Activated CD8-positive, alpha-beta memory T cell treated with anti-CD3 and anti-CD28 coated beads, Interleukin-2, amount 50 U/mL, for 24 hours (primary cell): ENCODE measurements around the gene ACADM.
"Not testable (repeated sequence)": the region's sequence is repeated elsewhere in the genome, so short reads cannot be mapped to it uniquely, and the experiment has no call there.

Source experiments
- DNase-seq: peaks from one replicate; pipeline ENCODE4 v3.0.0-alpha.2; 2020; ENCODE audit errors: extremely low read depth

Gene ACADM

DNA sequence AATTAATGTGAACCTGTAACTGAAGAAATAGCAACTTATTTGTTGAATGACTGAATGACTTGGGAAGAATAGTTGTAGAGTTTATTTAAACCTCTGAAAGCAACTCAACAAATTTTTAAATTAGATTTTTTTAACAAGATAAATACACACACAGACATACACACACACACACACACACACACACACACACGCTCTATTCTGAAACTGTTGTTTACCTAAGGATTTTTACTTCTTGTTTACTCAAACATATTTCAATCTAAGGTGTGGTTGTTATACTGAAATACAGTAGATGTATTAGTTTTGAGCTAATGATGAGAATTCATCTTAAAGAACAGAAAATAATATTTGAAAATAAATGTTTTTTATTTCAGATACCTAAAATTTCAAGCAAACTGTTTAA is 11.5 kb downstream of the ACADM start:
- DNase-seq: no peak

DNA sequence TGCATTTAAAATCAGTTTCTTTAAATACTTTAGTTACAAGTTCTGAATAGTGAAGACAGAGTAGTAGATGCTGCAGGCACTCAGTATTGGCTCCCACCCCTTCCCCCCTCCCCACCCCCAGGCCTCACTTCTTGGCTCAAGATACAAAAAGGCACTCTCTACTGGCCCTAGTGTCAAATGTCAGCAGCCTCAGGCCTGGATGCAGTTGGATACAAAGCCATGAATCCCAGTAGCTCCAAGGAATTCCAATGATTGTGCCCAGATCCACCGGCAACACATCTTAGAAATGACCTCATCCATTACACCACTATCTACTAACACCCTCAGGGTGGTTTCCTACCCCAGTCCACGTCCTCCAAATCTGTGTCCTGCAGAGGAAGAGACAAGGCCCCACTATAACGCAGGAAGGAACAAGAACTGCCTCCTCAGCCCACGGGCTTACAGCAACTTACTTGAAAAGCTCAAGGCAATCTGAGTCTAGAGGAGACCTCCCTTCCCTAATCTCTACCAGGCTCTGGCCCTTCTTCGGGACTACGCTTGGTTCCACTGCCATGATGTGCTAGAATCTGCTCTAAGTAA is 17.6 kb downstream of the ACADM start:
- DNase-seq: no peak

GRCh38 chr1:75745276-75745675 is 20.8 kb downstream of the ACADM start:
- DNase-seq: no peak

- not testable (repeated sequence) for DNase-seq
Observed at GRCh38 chr1:75757210-75757609, 32.7 kb downstream of the ACADM start.

DNA sequence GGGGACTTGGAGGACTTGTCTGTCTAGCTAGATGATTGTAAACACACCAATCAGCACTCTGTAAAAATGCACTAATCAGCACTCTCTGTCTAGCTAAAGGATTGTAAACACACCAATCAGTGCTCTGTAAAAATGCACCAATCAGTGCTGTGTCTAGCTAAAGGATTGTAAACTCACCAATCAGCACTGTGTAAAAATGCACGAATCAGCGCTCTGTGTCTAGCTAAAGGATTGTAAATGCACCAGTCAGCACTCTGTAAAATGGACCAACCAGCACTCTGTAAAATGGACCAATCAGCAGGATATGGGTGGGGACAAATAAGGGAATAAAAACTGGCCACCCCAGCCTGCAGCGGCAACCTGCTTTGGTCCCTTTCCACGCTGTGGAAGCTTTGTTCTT is 34.0 kb downstream of the ACADM start:
- not testable (repeated sequence) for DNase-seq

GRCh38 chr1:75764057-75764655 is 39.6 kb downstream of the ACADM start:
- no peak for DNase-seq

DNA sequence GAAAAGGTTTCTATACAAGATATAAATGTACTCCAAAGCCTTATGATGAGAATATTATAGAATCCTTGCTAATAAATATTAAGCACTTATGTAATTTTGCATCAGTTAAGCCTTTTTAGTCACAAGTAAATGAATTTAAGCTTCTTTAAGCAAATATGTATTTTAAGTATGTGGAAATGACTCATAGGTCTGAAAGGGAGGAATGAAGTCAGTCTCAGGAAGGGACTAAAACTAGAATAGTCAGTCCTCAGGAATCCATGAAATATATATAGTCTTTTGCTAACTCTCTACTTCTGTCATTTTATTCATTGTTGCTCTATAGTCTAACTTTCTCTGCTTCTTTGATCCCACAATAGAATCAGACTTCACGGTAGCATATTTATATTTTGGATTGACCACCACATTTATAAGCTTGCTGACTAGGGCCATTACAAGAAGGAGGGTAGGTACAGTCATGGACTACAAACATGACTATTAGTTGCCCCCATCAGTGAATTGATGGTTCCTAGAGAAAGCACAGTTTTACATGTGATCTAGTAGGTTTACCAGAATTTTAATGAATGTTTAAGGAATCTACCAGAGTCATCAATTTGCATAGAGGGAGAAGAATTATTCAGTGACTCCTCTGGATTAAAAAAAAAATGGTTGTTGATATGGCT is 41.3 kb downstream of the ACADM start:
- DNase-seq: no peak

DNA sequence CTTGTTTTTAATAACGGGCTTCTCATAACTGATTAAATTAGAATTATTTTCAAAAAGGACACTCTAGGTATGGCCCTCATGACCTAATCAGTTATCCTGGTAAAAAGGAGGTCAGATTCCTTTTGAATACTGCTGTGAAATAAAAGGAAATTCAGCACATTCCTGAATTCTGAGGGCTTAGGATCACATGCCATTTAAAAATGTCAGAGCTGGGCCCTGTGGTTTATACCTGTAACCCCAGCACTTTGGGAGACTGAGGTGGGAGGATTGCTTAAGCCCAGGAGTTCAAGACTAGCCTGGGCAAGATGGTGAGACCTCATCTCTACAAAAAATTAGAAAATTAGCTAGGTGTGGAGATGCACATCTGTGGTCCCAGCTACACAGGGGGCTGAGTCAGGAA is 43.5 kb downstream of the ACADM start:
- DNase-seq: no peak

GRCh38 chr1:75770761-75771160 is 46.3 kb downstream of the ACADM start:
- DNase-seq: no peak

DNA sequence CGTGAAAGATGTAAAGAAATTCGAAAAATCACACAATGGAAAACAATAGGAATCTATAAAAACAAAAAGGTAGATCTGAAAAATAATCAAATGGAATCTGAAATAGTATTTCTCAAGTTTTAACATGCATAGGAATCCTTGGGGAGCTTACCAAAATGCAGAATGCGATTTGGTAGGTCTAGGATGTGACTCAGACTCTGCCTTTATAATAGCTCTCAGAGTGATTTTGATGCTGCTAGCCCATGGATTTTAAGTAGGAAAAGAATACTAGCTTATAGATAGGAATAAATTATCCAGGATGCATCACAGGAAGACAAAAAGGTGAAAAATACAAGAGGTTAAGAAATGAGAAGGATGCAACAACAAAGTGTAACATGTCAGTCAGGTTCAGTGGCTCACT is 47.5 kb downstream of the ACADM start:
- DNase-seq: no peak

DNA sequence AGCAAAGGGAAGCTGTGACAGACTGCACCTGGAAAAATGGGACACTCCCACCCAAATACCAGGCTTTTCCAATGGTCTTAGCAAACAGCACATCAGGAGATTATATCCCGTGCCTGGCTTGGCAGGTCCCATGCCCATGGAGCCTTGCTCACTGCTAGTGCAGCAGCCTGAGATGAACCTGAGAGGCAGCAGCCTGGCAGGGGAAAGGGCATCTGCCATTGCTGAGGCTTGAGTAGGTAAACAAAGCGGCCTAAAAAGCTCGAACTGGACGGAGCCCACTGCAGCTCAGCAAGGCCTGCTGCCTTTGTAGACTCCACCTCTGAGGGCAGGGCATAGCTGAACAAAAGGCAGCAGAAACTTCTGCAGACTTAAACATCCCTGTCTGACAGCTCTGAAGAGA is 53.3 kb downstream of the ACADM start:
- DNase-seq: not testable (repeated sequence)

DNA sequence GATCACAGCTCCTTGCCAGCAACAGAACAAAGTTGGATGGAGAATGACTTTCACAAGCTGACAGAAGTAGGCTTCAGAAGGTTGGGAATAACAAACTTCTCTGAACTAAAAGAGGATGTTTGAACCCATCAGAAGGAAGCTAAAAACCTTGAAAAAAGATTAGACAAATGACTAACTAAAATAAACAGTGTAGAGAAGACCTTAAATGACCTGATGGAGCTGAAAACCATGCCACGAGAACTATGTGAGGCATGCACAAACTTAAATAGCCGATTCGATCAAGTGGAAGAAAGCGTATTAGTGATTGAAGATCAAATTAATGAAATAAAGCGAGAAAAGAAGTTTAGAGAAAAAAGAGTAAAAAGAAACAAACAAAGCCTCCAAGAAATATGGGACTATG is 54.2 kb downstream of the ACADM start:
- not testable (repeated sequence) for DNase-seq

GRCh38 chr1:75780183-75780582 is 55.7 kb downstream of the ACADM start:
- DNase-seq: not testable (repeated sequence)

GRCh38 chr1:75783920-75784319 is 59.4 kb downstream of the ACADM start:
- DNase-seq: not testable (repeated sequence)

- DNase-seq: no peak
Observed at GRCh38 chr1:75785320-75785982, 60.9 kb downstream of the ACADM start.

- peak; percentile 86 for DNase-seq
Observed at GRCh38 chr1:75785983-75786853, 61.7 kb downstream of the ACADM start, which contains the start of gene RABGGTB. Gene RABGGTB, plus strand, starts transcription at chr1:75786256. Its CDS starts 16 bp downstream, at chr1:75786272.

GRCh38 chr1:75786901-75787493 is 62.5 kb downstream of the ACADM start:
- DNase-seq: no peak

GRCh38 chr1:75787524-75787923 is 63.0 kb downstream of the ACADM start:
- DNase-seq: no peak

GRCh38 chr1:75789988-75790387 is 65.5 kb downstream of the ACADM start:
- DNase-seq: no peak

DNA sequence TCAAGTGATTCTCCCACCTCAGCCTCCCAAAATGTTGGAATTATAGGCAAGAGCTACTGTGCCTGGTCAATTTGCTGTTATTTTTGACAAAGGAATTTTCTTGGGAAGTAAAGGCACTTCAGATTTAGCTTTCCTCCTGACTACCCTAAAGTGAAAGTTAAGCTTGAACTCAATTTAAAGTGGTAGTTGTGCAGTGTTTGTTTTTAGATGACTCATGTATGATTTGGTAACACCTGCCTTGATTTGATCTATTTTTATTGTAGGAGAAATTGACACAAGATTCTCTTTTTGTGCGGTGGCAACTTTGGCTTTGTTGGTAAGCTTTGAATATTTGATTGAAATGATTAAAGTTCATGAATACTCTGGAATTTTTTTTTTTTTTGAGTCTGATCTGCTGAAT is 66.5 kb downstream of the ACADM start:
- DNase-seq: no peak

DNA sequence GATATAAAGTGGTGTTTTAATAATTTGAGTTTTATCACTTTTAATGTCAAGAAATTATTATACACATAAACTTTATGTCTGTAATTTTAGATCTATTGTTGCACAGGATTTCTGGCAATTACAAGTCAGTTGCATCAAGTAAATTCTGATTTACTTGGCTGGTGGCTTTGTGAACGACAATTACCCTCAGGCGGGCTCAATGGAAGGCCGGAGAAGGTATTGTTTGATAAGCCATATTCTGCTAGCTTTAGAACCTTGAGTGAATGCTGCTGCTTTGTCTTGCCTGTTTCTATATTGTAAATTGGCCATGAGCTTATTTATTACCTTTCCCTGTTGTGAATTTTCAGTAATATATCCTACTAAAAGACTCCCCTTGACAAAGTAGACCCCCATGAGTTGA is 67.6 kb downstream of the ACADM start:
- DNase-seq: no peak
